HEK293T (cell line): Measurements from ENCODE around the gene MYO5B.

Experiments
- CTCF ChIA-PET: fragments of 350-600 bp; formaldehyde crosslinking; extraction: SDS; loops from one replicate; lab custom pipeline; 2021; ENCODE audit warnings: antibody characterized with exemption, inconsistent platforms; lab: Yijun Ruan, JAX
- POLR2A ChIA-PET: fragments of 350-600 bp; formaldehyde crosslinking; extraction: SDS; loops from one replicate; lab custom pipeline; 2020; ENCODE audit warnings: antibody characterized with exemption, inconsistent platforms; lab: Yijun Ruan, JAX
- DNase-seq: peaks from one replicate; pipeline ENCODE4 v3.0.0; 2012; ENCODE audit warnings: mixed read lengths; ENCODE audit errors: extremely low spot score
- ARNT ChIP-seq: fragments of 450-650 bp; IDR thresholded peaks from 2 replicates; pipeline ENCODE4 v1.6.1; 2017; ENCODE audit warnings: mild to moderate bottlenecking
- BHLHE40 ChIP-seq: fragments of 450-650 bp; IDR thresholded peaks from 2 replicates; pipeline ENCODE4 v1.6.1; 2016; ENCODE audit warnings: mild to moderate bottlenecking, moderate library complexity, borderline replicate concordance
- CTBP1 ChIP-seq: fragments of 450-650 bp; IDR thresholded peaks from 2 replicates; pipeline ENCODE4 v1.6.1; 2016; ENCODE audit warnings: borderline replicate concordance
- ELF4 ChIP-seq: fragments of 450-650 bp; IDR thresholded peaks from 2 replicates; pipeline ENCODE4 v1.6.1; 2017; ENCODE audit warnings: antibody characterized with exemption
- FOXA1 ChIP-seq: fragments of 450-650 bp; IDR thresholded peaks from 2 replicates; pipeline ENCODE4 v1.6.1; 2016; ENCODE audit warnings: mild to moderate bottlenecking
- FOXK2 ChIP-seq: fragments of 450-650 bp; IDR thresholded peaks from 2 replicates; pipeline ENCODE4 v1.6.1; 2016; ENCODE audit warnings: mild to moderate bottlenecking
- FOXM1 ChIP-seq: fragments of 450-650 bp; IDR thresholded peaks from 2 replicates; pipeline ENCODE4 v1.6.1; 2017; ENCODE audit warnings: mild to moderate bottlenecking, borderline replicate concordance
- HDGF ChIP-seq: fragments of 450-650 bp; IDR thresholded peaks from 2 replicates; pipeline ENCODE4 v1.6.1; 2017; ENCODE audit warnings: antibody characterized with exemption, borderline replicate concordance
- L3MBTL2 ChIP-seq: fragments of 450-650 bp; conservative IDR thresholded peaks from 2 replicates; pipeline ENCODE4 v1.6.1; 2016; ENCODE audit warnings: mild to moderate bottlenecking
- LEF1 ChIP-seq: fragments of 450-650 bp; IDR thresholded peaks from 2 replicates; pipeline ENCODE4 v1.6.1; 2017; ENCODE audit warnings: mild to moderate bottlenecking, borderline replicate concordance
- NFRKB ChIP-seq: fragments of 450-650 bp; IDR thresholded peaks from 2 replicates; pipeline ENCODE4 v1.6.1; 2016; ENCODE audit warnings: mild to moderate bottlenecking, moderate library complexity
- SP1 ChIP-seq: fragments of 450-650 bp; IDR thresholded peaks from 2 replicates; pipeline ENCODE4 v1.6.1; 2017
- SUZ12 ChIP-seq: fragments of 450-650 bp; IDR thresholded peaks from 2 replicates; pipeline ENCODE4 v1.6.1; 2016; ENCODE audit warnings: mild to moderate bottlenecking
- TARDBP ChIP-seq: fragments of 450-650 bp; IDR thresholded peaks from 2 replicates; pipeline ENCODE4 v1.6.1; 2016
- ZNF384 ChIP-seq: fragments of 450-650 bp; IDR thresholded peaks from 2 replicates; pipeline ENCODE4 v1.6.1; 2016
- TF ChIP-seq, protein P1 (sequence below): fragments of 450-650 bp; IDR thresholded peaks from 2 replicates; pipeline ENCODE4 v1.6.1; 2016

MYO5B gene

DNA sequence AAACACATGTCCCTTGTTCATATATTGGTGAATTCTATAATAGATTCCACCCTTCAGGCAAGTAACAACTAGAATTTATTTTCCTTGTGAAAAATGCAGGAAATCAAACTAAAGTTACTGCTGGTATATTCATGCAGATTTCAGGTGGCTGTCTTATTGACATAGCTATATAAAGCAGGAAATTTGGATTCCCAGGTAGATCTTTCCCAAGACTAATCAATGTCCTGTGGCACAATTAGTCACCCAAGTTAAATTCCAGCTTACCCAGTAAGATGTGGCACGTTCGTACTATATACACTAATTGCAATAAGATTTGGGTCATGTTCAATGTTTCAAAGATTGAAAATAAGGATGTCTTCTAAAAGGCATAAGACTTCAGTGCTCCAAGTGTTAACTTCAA is 42.0 kb downstream of the MYO5B start:
- ChIA-PET POLR2A (no interaction called here), CTCF (no interaction called here)
- DNase-seq, result no peak
- TF ChIP-seq SUZ12 (no peak), FOXM1 (no peak), ZNF384 (no peak), SP1 (no peak), NFRKB (no peak), FOXK2 (no peak), FOXA1 (no peak), BHLHE40 (no peak), LEF1 (no peak), ARNT (no peak), HDGF (no peak), ELF4 (no peak), TARDBP (no peak), CTBP1 (no peak), L3MBTL2 (no peak)
- TF ChIP-seq, protein P1, sequence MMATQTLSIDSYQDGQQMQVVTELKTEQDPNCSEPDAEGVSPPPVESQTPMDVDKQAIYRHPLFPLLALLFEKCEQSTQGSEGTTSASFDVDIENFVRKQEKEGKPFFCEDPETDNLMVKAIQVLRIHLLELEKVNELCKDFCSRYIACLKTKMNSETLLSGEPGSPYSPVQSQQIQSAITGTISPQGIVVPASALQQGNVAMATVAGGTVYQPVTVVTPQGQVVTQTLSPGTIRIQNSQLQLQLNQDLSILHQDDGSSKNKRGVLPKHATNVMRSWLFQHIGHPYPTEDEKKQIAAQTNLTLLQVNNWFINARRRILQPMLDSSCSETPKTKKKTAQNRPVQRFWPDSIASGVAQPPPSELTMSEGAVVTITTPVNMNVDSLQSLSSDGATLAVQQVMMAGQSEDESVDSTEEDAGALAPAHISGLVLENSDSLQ, result no peak

DNA sequence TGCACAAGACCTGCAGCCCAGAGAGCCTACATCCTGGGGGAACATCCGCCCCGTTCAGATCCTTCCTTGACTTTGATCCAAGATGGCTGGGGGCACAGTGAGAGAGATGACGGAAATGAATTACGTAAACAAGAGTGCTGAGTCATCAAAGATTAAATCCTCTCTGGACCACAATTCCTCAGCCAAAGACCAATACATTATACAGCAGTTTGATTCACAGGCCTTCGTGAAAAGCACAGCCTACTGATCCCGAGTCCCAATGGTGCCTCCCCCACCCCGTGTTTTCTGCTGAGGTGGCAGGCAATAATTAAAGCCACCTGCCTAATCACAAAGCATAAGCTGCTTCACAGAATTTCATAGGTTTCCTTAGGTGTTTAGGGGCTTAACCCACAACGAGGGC is 43.0 kb downstream of the MYO5B start:
- TF ChIP-seq L3MBTL2 (no peak), CTBP1 (no peak), FOXM1 (no peak), FOXA1 (no peak), NFRKB (no peak), HDGF (no peak)
- TF ChIP-seq, protein P1, result no peak
- POLR2A ChIA-PET, result no interaction called here
- DNase-seq, result no peak
- CTCF ChIA-PET, result no interaction called here

DNA sequence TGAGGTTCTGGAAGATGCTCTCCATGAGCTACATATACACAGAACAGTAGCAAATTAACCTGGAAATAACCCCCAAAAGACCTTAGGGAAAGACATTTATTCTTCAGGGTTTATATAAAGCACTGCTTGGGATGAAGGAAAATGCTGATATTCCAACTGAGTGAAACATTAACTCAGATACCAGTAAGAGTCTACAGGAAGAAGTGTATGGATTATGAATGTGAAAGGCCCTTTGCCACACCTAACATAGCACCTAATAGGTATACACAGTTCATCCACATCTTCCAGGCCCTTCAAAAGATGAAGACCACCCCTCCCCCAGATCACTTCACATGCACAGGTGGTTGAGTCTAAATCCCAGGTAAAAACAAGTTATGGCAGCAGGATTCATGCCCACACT is 50.4 kb downstream of the MYO5B start:
- TF ChIP-seq ELF4 (no peak), ZNF384 (no peak), HDGF (no peak), L3MBTL2 (no peak), BHLHE40 (no peak), ARNT (no peak), FOXM1 (no peak)
- TF ChIP-seq, protein P1, result no peak

DNA sequence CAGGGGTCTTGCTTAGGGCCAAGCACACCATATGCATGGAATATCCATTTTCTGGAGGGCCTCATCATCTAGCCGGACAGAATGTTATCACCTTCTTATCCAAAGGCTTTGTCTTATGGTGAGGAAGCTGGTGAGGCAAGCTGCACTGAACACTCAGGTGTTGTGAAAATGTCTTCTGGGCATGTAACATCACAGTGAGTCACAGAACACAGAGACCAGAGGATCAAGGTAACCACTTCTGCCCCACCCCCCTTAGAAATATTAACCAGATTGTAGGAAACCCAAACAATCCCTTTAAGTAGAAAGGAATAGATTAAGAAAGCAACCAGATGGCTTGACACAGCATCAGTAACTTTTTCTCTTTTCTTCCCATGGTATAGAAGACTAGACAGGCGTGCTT is 51.1 kb downstream of the MYO5B start:
- TF ChIP-seq ARNT (no peak), L3MBTL2 (no peak), LEF1 (no peak), SUZ12 (no peak), TARDBP (no peak), HDGF (no peak), ELF4 (no peak), CTBP1 (no peak)
- ChIA-PET CTCF (no interaction called here), POLR2A (no interaction called here)
- no peak for DNase-seq

More for the DNA sequence above, 50.4 kb downstream of the MYO5B start:
- POLR2A ChIA-PET, result no interaction called here
- CTCF ChIA-PET, result no interaction called here
- no peak for DNase-seq

DNA sequence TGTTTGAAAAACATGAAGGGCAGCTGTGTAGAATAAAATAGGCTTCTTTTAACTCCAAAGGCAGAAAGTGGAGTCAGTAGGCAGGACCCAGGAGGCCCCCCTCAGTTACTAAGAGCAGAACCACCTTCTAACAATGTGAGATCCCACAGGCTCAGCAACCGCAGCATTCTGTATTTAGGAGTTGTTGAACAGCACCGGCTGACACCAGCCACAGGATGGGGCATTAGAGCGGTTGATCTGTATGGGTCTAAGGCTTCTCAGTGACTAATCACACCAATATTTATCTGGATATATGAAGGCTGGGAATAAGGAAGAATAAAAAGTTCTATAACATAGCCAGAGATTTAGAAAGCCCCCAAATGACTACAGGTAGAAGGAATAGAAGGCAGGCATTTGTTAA is 51.7 kb downstream of the MYO5B start:
- ChIA-PET CTCF (no interaction called here), POLR2A (no interaction called here)
- DNase-seq, result no peak
- TF ChIP-seq HDGF (no peak), SUZ12 (no peak), SP1 (no peak), FOXA1 (no peak), L3MBTL2 (no peak), ARNT (no peak), FOXK2 (no peak), TARDBP (no peak), CTBP1 (no peak), FOXM1 (no peak), LEF1 (no peak)
- TF ChIP-seq, protein P1, result no peak

DNA sequence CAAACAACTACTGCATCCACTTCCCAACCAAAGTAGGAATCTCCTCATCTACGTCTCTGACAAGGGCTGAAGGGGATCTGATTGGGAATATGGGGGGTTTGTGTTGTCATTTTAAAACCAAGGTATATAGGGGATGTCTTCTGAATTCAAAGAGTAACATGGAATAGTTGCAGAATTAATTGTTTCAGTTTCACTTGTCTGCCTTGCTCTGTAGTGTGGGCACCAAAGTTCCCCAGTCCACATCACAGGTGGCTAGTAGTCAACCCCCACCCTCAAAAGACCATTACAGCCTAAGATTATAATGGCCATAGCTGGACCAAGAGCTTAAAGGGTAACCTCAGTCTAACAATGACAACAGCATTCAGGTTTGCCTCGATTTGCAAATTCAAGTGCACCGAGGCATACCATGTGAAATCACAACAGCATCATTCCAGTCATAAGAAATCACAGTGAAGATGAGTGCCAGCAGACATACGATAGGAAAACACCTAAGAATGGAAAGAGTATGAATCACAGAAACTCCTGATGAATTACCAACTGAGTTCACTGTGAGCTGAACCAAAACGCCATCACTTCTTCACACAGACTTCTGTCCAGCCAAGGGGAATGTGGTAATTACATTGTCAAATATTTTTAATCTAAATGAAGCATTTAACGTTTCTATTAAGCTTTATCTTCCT is 52.4 kb downstream of the MYO5B start:
- ChIA-PET CTCF (no interaction called here), POLR2A (no interaction called here)
- DNase-seq, result no peak
- TF ChIP-seq LEF1 (no peak), ARNT (no peak), BHLHE40 (no peak), L3MBTL2 (no peak), NFRKB (no peak), SUZ12 (no peak), ZNF384 (no peak), ELF4 (no peak), TARDBP (no peak), SP1 (no peak), FOXM1 (no peak), FOXA1 (no peak), HDGF (no peak), FOXK2 (no peak), CTBP1 (no peak)
- TF ChIP-seq, protein P1, result no peak
